Measurements from ENCODE around the gene PLD3. TPM values are rescaled to one million over a fixed set of nuclear protein-coding genes. Genes with fewer than 3 reads are reported as not detected.

Gene PLD3
- total and polyA plus RNA-seq, 10 donors, result 61.3 to 589 (median 250) TPM

- Histone ChIP-seq H3K9me3 (no peaks in the 10 kb centered on the region), H3K27me3 (replicated peaks in 1 of 7) (no peaks in the 10 kb centered on the region), H3K36me3 (peaks cover 0 to 16% (median 11%) of the 10 kb centered on the region in 6 donors), H3K27ac (peak overlapping the region in 6 of 8 donors; percentile 51 to 100 (median 99)), H3K4me3 (no peak overlapping the region), H3K4me1 (peaks cover 22 to 69% (median 51%) of the 10 kb centered on the region in 6 donors)
- intact Hi-C loops (cut with DNase I; ENCODE audit: low total_unique reads), result no loop called here
- 89 to 94% (median 91%) methylated on average over 26 to 31 of the region's 31 CpGs for WGBS, 5 donors
- TF ChIP-seq POLR2AphosphoS5 (IDR thresholded peaks at IDR 0.05), result peak in 1 of 3 donors; percentile 18
- TF ChIP-seq, protein P1, sequence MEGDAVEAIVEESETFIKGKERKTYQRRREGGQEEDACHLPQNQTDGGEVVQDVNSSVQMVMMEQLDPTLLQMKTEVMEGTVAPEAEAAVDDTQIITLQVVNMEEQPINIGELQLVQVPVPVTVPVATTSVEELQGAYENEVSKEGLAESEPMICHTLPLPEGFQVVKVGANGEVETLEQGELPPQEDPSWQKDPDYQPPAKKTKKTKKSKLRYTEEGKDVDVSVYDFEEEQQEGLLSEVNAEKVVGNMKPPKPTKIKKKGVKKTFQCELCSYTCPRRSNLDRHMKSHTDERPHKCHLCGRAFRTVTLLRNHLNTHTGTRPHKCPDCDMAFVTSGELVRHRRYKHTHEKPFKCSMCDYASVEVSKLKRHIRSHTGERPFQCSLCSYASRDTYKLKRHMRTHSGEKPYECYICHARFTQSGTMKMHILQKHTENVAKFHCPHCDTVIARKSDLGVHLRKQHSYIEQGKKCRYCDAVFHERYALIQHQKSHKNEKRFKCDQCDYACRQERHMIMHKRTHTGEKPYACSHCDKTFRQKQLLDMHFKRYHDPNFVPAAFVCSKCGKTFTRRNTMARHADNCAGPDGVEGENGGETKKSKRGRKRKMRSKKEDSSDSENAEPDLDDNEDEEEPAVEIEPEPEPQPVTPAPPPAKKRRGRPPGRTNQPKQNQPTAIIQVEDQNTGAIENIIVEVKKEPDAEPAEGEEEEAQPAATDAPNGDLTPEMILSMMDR (IDR thresholded peaks at IDR 0.05 in 8 of 11, conservative IDR thresholded peaks at IDR 0.05 in 3 of 11), result no peak
- peak; percentile 82 for DNase-seq
These were observed 74.5 kb downstream of the PLD3 start for GRCh38 chr19:40422748-40423566.

DNA sequence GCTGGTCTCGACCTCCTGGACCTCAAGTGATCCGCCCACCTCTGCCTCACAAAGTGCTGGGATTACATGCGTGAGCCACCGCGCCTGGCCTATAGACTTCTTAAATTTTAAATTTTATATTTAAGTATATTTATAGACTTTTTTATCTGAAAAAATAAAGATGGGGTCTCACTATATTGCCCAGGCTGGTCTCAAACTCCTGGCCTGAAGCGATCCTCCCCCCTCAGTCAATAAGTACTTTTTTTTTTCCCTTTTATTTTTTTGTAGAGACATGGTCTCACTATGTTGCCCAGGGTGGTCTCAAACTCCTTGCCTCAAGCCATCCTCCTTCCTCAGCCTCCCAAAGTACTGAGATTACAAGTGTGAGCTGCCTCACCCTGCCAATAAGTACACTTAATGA lies 75.4 kb downstream of the PLD3 start:
- peak overlapping the region in 7 of 8 donors; percentile 97 to 100 (median 99) for H3K27ac ChIP-seq
- peak overlapping the region in 6 of 8 donors; percentile 60 to 77 (median 72) for H3K4me3 ChIP-seq
- H3K4me1 ChIP-seq, result peaks cover 22 to 67% (median 51%) of the 10 kb centered on the region in 6 donors
- intact Hi-C loops (cut with DNase I; ENCODE audit: low total_unique reads), result no loop called here
- H3K27me3 ChIP-seq (replicated peaks in 1 of 7), result no peaks in the 10 kb centered on the region
- DNase-seq, result no peak
- H3K36me3 ChIP-seq, result peaks cover 0 to 16% (median 11%) of the 10 kb centered on the region in 6 donors
- WGBS, 5 donors, result 91 to 97% (median 94%) methylated on average over 6 of the region's 6 CpGs
- TF ChIP-seq, protein P1 (IDR thresholded peaks at IDR 0.05 in 8 of 11, conservative IDR thresholded peaks at IDR 0.05 in 3 of 11), result no peak
- TF ChIP-seq POLR2AphosphoS5 (IDR thresholded peaks at IDR 0.05), result no peak
- no peak for TF ChIP-seq POLR2A (IDR thresholded peaks at IDR 0.05)
- H3K9me3 ChIP-seq, result no peaks in the 10 kb centered on the region

DNA sequence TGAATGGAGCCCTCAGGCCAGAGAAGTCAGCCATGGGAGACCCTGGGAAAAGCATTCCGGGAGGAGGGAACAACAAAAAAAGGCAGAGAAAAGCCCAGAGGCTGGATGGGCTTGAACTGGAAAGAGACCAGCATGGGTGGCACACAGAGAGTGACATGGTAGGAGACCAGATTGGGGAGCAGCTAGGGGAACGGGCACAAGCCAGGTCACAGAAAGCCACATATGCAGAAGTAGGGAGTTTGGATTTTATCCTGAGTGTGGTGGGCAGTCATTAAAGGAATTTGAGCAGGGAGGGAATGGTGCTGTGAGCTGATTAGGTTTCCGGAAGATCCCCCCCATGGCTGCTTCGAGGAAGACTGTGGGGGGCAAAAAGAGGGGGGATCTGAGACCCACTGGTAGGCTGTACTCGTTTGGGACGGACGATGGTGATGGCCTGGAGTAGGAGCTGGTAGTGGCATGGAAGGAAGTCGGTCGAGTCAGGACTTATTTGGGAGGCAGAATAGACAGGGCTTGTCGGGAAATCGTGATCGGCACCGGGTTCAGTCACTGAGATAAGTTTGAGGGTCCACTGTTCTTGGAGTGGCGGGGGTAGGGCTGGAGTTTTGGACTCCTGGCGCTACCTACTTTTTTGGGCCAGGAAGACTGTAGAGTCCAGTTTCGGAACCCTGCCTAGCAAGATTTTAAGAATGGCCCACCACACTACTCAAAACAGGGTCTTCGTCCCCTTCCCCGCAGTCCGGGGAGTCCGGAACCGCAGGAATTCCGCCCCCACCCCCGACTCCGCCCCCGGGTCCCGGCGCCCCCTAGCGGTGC lies 76.3 kb downstream of the PLD3 start:
- intact Hi-C loops (cut with DNase I; ENCODE audit: low total_unique reads), result no loop called here
- Histone ChIP-seq H3K27ac (peak overlapping the region; percentile 97 to 100 (median 99)), H3K4me1 (peaks cover 22 to 61% (median 51%) of the 10 kb centered on the region in 6 donors), H3K9me3 (no peaks in the 10 kb centered on the region), H3K4me3 (peak overlapping the region; percentile 60 to 79 (median 73)), H3K36me3 (peaks cover 0 to 16% (median 11%) of the 10 kb centered on the region in 6 donors), H3K27me3 (replicated peaks in 1 of 7) (no peaks in the 10 kb centered on the region)
- no peak for TF ChIP-seq POLR2A (IDR thresholded peaks at IDR 0.05)
- no peak for TF ChIP-seq POLR2AphosphoS5 (IDR thresholded peaks at IDR 0.05)
- TF ChIP-seq, protein P1 (IDR thresholded peaks at IDR 0.05 in 8 of 11, conservative IDR thresholded peaks at IDR 0.05 in 3 of 11), result no peak
- peak; percentile 80 for DNase-seq
- 1 to 3% (median 2%) methylated on average over 28 of the region's 28 CpGs for WGBS, 5 donors

Data from spleen (tissue), 11 donors.